SU-DHL-6 (cell line): ENCODE measurements around the gene SNX9.

Source experiments
- EZH2phosphoT487 ChIP-seq: fragments of 200-600 bp; sonication (generic), shearing (Covaris generic); conservative IDR thresholded peaks from 2 replicates; pipeline ENCODE4 v1.6.1; 2018; ENCODE audit warnings: mild to moderate bottlenecking, antibody characterized with exemption, low read length, moderate library complexity, mixed read lengths
- TF ChIP-seq, protein P1 (sequence below): fragments of 200-600 bp; sonication (generic); IDR thresholded peaks from one replicate; pipeline ENCODE4 v1.5.1; 2017; ENCODE audit warnings: antibody characterized with exemption, mild to moderate bottlenecking, low read length, moderate library complexity; ENCODE audit not compliant: insufficient read depth, poor library complexity, severe bottlenecking

DNA sequence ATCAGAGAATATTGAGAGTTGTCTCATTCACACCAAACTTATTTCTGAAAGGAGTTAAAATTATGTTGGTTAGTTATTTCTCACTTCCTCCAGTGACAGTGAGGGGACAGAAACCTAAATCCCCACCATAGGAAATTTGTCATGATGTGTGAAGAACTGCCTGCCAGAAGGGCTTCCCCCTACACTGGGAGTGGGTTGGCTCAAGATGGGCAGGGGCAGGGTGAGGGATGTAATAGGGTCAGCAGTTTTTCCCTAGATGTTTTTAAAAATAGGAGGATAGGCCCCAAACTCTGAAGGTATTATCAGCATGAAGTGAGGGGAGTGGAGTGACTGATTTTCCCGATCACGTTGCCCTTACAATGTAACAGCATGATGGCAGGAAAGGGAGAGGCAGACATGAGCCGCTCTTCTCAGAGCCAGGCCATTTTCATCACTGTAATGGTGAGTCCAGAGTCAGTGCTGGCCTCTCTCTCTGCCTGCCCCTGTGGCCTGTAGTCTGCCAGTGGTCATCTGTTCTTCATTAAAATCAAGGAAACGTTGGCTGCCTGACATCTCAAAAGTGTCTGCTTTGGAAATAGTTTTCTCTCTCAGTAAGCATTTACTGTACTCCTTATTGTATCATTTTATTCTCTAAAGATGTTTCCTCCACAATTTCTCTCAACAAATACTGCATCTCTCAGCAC is 98.8 kb downstream of the SNX9 start:
- TF ChIP-seq, protein P1, sequence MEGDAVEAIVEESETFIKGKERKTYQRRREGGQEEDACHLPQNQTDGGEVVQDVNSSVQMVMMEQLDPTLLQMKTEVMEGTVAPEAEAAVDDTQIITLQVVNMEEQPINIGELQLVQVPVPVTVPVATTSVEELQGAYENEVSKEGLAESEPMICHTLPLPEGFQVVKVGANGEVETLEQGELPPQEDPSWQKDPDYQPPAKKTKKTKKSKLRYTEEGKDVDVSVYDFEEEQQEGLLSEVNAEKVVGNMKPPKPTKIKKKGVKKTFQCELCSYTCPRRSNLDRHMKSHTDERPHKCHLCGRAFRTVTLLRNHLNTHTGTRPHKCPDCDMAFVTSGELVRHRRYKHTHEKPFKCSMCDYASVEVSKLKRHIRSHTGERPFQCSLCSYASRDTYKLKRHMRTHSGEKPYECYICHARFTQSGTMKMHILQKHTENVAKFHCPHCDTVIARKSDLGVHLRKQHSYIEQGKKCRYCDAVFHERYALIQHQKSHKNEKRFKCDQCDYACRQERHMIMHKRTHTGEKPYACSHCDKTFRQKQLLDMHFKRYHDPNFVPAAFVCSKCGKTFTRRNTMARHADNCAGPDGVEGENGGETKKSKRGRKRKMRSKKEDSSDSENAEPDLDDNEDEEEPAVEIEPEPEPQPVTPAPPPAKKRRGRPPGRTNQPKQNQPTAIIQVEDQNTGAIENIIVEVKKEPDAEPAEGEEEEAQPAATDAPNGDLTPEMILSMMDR, result no peak
- no peak for TF ChIP-seq EZH2phosphoT487
